Hematopoietic multipotent progenitor cell treated with erythropoietin and hydrocortisone succinate and interleukin-3 and kit ligand, for 6 days (in vitro differentiated cells): Measurements from ENCODE around the gene TSPAN5.

Source experiments
- DNase-seq: peaks from one replicate; pipeline ENCODE4 v3.0.0-alpha.2; 2015

The TSPAN5 gene

DNA sequence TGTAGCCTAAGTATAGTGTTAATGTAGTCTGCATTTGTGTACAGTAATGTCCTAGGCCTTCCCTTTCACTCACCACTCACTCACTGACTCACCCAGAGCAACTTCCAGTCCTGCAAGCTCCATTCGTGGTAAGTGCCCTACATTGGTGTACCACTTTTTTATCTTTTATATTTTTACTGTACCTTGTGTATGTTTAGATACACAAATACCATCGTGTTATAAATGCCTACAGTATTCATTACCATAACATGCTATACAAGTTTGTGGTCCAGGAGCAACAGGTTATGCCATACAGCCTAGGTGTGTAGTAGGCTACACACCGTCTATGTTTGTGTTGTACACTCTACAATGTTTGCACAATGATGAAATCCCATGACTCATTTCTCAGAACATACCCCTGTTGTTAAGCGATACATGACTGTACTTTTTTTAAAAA lies 15.4 kb downstream of the TSPAN5 start:
- no peak for DNase-seq

DNA sequence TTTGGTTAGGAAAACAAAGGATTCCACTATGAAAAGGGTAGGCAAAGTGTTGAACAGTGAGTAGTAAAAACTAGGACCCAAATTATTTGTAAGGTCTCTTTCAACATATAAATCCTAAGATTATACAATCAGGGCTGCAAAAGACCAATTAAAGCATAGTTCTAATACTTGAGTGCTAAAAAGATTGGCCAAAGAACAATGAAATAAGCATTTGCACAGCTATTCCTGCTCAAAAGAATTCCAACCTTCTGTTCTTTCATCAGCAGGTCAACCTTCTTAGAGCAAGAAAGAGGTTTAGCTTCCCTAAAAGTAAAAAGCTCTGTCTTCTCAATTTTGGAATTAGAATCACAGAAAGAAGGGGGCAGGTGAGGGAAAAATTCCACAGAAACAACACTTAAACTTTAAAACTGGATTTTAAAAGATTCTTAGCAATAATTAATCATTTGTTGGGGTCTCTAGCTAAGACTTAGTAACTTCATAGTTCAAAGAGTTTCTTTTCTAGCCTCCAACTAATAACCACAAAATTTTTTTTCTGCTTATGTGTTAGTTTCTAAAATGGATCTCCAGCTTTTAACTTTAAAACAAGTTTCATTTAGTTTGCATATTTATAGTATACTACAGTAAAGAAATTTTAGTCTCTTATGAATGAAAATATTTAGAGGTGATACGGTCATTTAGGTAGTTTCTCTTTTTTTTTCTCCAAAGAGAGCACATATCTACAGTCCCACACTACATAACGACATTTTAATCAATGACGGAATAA lies 16.3 kb downstream of the TSPAN5 start:
- no peak for DNase-seq

- no peak for DNase-seq
These were observed 17.0 kb downstream of the TSPAN5 start for GRCh38 chr4:98641376-98641775.

DNA sequence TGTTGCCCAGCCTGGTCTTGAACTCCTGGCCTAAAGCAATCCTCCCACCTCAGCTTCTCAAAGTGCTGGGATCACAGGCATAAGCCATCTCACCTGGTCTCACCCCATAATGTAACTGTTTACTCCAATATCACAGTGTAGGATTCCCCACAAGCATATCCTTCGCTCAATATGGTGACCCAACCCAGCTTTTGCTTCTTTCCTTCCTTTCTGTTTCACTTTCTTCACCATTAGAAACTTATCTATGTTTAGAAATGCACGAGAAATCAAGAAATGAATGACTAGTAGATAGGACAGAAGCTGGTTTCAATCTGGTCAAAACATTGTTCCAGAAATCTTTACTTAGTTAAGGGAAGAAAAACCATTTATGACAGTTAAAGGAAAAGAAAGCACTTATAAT lies 18.9 kb downstream of the TSPAN5 start:
- DNase-seq = no peak

DNA sequence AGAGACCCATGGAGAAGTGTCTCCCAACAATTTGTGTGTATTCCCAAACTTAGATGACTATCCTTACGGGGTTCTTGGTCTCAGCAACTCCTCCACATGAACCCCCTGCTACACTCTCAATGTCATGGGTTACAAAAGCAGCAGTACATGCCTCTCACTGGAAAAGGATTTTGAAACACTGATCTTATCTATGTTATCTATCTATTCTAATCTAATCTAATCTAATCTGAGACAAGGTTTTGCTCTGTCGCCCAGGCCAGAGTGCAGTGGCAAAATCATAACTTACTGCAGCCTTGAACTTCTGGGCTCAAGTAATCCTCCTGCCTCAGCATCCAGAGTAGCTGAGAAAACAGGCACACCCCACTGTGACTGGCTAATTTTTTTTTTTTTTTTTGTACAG lies 19.3 kb downstream of the TSPAN5 start:
- no peak for DNase-seq

- no peak for DNase-seq
These were observed 19.8 kb downstream of the TSPAN5 start for GRCh38 chr4:98638661-98639060.

DNA sequence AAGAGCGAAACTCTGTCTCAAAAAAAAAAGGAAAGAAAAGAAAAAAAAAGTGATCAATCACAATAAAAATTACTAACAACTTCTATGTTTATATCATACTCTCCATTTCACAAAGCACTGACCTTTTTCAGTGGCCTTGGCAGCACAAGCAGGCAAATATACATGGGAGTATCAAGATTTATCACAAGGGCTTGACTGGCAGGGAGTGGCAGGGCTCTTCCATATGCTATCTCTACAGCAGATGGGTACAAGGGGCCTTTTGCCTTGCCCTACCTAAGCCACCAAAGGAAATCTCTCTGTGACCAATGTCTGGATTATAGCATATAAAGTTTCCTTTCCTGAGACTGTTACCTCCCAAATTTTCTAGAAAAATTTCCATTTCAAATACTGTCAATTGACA lies 24.4 kb downstream of the TSPAN5 start:
- DNase-seq = peak; percentile 58

- DNase-seq = no peak
These were observed 25.3 kb downstream of the TSPAN5 start for GRCh38 chr4:98633159-98633558.

GRCh38 chr4:98632258-98632657 lies 26.2 kb downstream of the TSPAN5 start:
- no peak for DNase-seq

DNA sequence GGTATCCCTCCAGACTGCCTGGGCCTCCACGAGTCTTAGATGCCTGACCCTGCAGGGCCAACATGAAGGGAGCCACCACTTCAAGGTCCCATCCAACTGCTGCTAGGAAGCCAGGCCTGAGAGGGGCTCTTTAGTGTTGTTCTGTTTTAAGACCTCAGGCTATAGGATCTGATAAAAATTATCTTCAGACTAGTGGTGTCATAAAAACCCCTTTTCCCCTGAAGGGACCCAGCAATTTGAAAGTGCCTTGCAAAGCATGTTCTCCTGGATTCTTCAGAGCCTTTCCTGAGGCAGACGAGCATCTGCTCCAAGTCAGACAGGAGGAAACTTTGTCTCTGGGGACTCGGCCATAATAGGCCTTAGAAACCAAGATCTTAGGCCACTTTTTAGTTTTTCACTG lies 26.9 kb downstream of the TSPAN5 start:
- no peak for DNase-seq

DNA sequence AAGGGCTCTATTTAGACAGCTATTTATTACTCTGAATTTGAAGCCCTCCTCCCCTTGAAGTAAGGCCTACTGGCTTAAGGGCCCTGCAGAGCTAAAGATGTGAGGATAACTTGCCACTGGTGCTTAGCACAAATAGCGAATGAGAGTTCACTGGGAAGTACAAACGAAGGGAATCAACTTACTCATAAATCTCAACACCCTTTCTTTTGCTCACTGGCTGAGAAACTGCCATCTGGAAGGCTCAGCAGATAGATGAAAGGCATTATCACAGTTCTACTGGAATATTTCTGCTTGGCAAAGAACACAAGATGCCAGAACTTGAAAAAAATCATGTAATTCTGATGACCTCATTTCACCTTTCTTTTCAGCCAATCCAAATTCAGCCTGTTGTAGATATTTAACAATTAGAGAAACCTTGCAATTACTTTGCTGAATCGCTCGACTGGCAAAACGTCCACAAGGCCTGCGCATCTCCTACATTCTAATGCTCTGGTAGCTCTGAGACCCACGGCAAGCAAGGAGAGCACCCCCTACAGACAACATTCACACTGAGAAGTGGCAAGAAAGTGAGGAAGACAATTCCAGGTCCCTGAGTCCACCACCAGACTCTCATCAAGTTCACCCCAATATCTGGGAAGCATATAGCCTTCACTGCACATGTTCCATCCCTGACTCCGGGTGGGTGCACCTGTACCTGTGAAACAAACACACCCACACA lies 27.5 kb downstream of the TSPAN5 start:
- DNase-seq = no peak

GRCh38 chr4:98627531-98628257 lies 30.7 kb downstream of the TSPAN5 start:
- DNase-seq = no peak

DNA sequence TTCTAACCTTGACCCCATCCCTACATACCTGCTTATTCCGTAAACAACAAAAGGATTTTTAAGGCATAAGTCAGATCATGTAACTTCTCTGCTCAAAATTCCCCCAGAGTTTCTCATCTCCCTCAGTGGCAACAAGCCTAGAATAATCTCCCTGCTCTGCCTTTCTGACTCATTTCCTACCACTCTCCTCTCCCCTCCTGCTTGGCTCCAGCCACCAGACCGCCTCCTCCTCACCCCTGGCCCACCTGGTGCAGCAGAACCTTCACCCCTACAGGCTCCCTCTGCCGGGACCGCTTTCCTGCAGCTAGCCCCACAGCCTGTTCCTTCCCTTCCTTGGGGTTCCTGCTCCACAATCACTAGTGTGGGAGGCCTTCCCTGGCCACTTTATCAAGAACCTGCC lies 32.1 kb downstream of the TSPAN5 start:
- no peak for DNase-seq

- no peak for DNase-seq
These were observed 32.5 kb downstream of the TSPAN5 start for GRCh38 chr4:98625920-98626319.

DNA sequence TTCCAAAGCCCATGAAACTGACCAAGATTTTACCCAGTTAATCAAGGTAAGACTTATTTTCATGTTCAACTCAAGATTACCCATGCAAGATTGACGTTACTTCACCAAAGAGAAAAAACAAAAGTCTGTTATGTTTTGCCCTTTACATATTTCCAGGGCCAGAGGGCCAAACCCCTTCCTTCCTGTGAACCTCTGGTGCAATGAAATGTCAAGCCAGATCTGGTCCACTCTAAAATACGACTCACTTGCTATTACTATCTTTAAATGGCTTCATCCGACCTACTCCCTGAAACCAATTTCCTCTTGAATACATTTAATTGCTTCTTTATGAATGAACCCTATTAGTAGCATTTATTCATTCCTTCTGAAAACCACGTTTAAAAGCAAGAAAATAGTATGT lies 33.0 kb downstream of the TSPAN5 start:
- DNase-seq = no peak

- DNase-seq = no peak
These were observed 33.8 kb downstream of the TSPAN5 start for GRCh38 chr4:98624642-98625041.

GRCh38 chr4:98624144-98624543 lies 34.3 kb downstream of the TSPAN5 start:
- DNase-seq = no peak

- no peak for DNase-seq
These were observed 35.1 kb downstream of the TSPAN5 start for GRCh38 chr4:98623126-98623802.

GRCh38 chr4:98620087-98620784 lies 38.2 kb downstream of the TSPAN5 start:
- no peak for DNase-seq

DNA sequence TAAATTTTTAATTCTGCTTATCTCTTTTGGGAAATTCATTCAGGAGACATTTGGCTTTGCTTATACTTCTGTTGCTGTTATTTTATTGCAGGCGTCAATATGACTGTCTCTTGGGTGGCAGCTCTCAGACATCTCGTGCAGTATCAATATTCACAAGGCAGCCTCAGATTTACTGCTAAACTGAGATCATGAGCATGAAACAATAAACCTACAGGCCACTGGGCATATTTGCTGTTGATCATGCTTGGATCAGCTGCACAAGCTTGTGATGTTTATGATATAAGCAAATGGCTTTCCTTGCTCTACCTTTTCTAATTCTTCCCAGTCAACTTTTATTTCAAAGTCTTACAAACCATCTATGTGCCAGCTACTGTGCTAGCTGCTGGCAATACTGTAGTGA lies 39.2 kb downstream of the TSPAN5 start:
- DNase-seq = no peak

DNA sequence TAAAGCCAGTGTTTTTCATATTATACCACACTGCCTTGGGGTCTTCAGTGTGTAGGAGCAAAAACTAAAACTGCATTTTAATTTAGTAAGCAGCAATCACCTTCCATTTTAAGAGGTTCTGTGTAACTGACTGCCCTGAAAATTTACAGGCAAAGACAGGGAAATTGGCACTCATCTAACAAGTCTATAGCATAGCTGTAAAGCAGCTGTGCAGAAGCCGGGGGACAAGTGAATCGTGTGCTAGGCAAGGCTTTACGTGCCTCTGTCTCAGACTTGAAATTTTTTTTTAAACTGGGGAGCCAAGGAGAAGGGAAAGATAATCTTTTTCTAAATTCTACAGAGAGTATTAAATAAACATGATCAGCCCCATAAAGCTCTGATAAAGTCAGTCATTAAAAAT lies 39.7 kb downstream of the TSPAN5 start:
- DNase-seq = no peak

GRCh38 chr4:98617358-98618047 lies 40.9 kb downstream of the TSPAN5 start:
- DNase-seq = no peak
